HG02885 (cell line): ENCODE results near the gene WDFY4.
A peak's percentile ranks its signal among the peaks of the same experiment; 100 is the strongest.

Experiments
- ATAC-seq: cut with Tn5 transposase; IDR thresholded peaks from one replicate; pipeline ENCODE4 v1.9.1; 2021; ENCODE audit warnings: mild to moderate bottlenecking; ENCODE audit not compliant: unreplicated experiment, poor library complexity

Gene WDFY4

GRCh38 chr10:48739170-48739569 lies 54.5 kb downstream of the WDFY4 start:
- no peak for ATAC-seq

DNA sequence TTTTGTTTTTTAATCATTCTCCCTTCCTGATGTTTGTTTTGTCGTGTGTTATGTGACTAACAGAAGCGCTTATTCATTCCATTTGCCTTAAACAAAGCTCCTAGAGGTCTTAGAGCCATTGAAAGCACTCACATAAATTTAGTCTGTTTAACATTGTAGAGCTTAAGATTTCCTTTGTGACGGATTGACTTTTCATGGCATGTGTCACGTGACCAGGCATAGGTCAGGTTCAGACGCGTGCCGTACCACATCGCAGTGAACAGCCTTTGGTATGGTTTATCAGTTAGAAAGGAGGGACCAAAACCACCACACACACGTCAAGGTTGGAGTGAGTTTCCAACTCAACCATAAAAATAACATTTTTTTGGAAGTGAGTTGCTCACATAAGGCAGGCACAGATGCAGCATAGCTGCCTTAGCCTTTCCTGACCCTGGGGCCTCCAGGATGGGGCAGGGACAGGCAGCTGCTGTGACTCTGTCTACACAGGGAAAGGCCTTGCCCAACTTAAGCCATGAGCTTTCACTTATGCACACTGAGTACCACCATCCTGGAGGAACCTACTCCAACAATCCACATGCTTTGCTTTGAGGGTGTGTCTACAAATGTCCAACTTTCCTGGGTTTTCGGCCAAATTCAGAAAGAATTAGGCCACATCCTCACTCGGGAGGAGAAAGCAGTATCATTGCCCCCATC lies 55.5 kb downstream of the WDFY4 start:
- ATAC-seq: no peak

GRCh38 chr10:48740988-48741387 lies 56.3 kb downstream of the WDFY4 start:
- no peak for ATAC-seq

DNA sequence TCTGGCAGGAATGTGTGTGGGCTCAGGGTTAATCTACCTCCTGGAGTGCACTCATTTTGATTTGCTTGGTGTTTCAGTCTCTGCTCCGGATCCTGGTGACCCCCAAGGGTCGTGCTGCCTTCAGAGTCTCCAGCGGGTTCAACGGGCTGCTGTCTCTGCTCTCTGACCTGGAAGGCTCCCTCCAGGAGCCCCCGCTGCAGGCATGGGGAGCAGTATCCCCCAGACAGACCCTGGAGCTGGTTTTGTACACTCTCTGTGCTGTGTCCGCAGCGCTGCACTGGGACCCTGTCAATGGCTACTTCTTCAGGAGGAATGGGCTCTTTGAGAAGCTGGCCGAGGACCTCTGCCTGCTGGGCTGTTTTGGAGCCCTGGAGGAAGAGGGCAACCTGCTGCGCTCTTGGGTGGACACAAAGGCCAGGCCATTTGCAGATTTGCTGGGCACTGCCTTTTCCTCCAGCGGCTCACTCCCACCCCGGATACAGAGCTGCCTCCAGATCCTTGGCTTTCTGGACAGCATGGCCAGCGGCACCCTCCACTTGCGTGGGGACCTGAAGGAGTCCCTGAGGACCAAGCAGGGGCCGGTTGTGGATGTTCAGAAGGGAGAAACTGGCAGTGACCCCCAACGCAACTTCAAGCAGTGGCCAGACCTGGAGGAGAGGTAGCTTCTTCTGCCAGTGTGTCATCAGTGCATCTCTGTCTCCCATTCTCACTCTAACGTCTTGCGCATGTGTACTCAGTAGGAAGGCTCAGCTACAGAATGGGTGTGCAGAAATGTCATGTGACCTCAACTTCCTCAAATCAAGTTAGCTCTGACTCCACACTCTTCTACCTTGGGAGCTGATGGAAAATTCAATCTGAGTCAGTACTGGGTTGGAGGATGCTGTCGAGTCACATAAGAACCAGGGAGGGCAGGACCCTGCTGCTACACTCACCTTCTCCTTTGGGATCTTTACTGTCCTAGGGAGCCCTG lies 58.5 kb downstream of the WDFY4 start:
- ATAC-seq: no peak

- ATAC-seq: peak; percentile 57
Measured at GRCh38 chr10:48744587-48744986, 59.9 kb downstream of the WDFY4 start.

DNA sequence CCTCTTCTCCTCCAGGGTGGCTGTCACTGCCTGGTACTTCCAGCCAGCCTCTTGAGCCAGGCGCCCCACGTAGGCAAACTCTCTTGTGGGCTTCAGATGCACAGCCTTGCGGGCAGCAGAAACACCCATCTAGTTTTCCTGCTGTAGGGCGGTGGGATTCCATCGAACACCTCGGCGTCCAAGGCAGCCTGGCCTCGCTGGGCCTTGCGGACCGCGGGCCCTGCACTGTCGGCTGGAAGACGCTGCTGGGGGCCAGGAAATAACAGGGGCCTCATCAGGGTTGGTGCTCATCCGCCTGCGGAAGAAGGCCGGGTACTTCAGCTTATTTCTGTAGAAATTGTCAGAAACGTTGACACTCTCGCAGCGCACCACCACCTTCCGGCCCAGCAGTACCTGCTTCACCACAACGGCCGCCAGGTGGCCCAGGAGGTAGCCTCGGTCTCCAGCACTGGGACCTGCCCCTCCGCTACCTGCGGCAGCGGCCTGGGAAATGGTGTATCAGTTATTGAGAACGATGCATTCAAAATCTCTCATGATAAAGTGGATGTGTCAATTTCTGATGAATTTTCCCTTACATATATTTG lies 61.1 kb downstream of the WDFY4 start:
- ATAC-seq: no peak

DNA sequence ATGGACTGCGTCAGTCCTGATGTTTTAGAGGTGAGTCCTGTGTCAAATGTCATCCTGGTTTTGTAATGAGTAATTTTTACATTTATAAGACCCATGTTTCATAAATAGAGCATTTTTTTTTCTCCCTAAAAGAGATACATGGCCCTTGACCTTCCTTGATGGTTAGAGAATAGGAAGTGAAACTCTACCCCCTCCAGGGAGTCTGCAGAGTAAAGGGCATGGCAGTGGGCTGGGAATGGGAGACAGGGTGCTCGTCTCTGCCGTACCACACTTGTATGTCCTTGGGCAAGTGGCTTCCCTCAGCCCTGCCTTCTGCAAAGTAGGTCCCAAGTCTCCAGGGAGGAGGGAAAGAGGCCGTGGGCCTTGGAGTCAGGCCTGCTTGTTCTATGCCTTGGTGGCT lies 63.9 kb downstream of the WDFY4 start:
- no peak for ATAC-seq

GRCh38 chr10:48749254-48749787 lies 64.6 kb downstream of the WDFY4 start:
- ATAC-seq: no peak

DNA sequence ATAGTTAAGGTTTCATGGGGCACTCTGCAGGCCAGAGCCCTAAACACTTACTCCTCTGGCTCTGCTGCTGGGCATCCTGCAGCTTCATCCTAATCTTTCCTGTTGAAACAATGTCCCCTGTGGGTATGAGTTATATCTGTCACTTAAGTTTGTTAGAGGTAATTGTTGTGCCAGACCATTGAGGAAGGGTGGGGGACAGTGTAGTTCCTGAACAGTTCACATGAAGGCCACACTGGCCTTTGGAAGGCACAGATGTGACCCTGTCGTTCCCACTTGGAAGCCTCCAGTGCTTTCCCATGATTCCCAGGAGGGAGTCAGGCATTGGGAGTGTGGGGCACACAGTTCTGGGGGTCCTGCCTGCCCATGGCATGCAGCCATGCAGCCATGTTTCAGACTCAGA lies 65.3 kb downstream of the WDFY4 start:
- ATAC-seq: no peak

DNA sequence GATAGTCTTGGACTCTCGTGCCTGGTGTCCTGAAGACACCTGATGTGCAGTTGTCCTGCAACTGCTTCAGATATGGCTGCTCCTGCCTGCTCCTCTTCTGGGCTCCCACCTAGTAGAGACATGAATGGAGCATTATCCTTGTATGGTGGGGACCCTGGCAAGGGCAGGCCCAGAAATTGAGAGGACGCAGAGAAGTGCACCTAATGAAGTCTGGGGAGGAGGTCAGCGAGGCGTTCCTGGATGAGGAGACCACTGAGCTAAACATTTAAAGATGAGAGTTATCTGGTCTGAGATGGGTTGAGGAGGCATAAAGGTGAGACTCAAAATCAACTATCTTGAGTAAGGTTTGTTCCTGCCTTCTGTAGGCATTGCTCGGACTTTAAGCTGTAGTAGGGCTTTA lies 66.3 kb downstream of the WDFY4 start:
- ATAC-seq: no peak

GRCh38 chr10:48751730-48752129 lies 67.1 kb downstream of the WDFY4 start:
- ATAC-seq: no peak

DNA sequence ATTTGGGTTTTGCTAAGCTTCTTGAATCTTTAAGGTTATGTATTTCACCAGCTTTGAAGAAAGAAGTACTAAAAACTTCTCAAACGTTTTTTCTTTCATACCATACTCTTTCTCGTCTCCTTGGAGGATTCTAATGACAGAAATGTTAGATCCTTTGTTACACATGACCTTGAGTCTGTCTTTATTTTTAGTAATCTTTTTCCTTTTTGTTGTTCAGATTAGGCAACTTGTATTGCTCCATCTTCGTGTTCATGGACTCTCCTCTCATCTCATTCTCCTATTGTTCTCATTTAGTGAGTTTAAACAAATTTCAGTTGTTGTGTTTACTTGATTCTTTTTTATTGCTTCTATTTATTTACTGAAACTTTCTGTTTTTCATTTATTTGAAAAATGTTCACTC lies 73.7 kb downstream of the WDFY4 start:
- no peak for ATAC-seq

DNA sequence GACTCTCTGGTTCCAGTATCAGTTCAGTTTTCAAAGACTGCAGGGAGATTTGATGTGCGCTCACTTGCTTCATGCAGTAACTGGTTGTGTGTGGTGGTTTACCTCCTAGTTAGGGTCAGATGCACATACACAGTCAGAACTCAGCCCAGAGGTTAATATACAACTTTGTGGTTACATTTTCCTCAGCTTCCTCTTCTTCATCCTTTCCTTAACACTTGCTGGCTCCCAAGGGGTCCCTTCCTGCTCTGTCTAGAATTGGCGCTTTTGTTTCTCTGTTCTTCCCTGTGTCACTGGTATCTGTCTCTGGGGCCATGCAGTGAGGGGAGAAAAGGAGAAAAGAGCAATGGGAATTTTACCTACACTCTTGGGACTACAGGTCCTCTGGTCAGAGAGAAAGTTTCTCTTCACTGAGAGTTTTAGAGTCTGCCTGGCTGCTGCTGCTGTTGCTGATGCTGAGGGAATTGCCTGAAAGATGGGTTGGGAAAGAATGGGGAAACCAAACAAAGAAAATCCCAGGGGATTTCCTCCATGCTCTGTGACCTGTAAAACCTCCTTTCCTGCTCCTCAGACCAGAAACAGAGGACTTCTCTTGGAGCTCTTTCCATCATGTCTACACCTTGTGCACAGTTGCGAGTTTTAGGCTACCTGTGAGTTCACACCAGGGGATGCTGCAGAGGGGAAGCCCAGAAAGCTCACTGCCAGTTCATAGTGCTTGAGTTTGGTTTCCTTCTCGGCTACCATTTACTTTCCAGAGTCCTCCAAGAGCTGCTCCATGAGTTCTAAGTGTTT lies 74.6 kb downstream of the WDFY4 start:
- peak; percentile 84 for ATAC-seq

DNA sequence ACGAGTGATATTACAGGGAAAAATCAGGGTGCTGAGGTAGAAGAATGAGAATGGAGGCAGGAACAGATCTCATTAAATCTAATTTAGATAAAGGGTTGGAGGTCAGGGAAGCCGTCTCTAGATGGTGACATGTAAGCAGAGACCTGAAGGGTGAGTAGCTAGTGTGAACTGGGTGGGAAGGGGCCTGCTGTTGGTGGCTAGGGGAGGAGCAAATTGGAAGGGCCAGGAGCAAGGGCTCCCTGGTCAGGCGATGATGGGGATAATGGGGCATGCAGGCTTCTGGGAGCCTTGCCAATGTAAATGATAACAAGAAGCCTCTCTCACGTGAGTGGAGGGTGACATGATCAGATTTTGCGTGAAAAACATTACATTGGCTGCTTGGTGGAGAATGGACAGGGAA lies 76.3 kb downstream of the WDFY4 start:
- ATAC-seq: no peak

DNA sequence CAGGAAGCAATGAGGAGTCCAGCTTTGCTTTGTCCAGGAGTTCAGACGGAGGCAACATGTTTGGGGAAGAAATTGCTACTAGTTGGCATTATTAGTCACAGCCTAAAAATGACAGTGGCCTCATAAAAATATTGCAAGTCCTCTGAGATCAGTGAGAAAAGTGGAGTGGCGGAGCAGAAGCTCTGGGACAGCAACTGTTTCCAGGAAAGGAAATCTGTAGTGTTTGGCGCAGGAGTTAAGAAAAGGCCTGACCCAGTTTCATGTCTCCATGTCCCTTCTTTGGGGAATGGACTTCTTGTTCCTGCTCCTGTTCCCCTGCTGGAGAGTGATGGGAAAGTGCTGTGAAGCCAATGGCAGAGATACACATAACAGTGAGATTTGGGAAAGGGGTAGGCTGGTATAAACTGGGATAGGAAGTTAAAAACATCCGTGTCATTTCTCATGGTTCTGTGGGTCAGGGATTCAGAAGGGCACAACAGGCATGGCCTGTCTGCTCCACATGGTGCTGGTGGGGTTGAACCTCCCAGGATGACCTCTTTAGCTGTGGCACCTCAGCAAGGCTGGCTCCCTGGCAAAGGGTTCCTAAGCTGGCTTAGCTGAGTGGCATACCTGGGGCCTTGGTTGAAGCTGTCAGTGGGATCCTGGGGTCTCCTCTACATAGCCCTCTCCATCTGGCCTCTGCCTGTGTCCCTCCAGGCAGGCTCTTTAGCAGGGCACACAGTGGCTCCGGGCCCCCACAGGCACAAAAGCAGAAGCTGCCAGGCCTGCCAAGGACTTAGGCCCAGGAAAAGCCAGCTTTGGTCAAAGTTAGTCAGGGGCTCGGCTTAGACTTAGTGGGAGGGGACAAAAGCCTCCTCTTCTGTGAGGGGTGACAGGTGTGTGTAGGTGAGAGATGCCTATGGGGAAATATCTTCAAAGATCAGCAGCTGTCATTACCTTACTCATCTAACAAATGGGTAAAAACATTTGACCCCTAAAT lies 77.7 kb downstream of the WDFY4 start:
- ATAC-seq: no peak

GRCh38 chr10:48763403-48763965 lies 78.8 kb downstream of the WDFY4 start:
- ATAC-seq: no peak

- ATAC-seq: no peak
Measured at GRCh38 chr10:48764486-48764885, 79.8 kb downstream of the WDFY4 start.

GRCh38 chr10:48765039-48765438 lies 80.4 kb downstream of the WDFY4 start:
- ATAC-seq: peak; percentile 56

- peak; percentile 34 for ATAC-seq
Measured at GRCh38 chr10:48765527-48765926, 80.9 kb downstream of the WDFY4 start.
